ENCODE data around the gene TAS2R43.
"Not testable (repeated sequence)": the region's sequence is repeated elsewhere in the genome, so short reads cannot be mapped to it uniquely, and the experiment has no call there.

The TAS2R43 gene

GRCh38 chr12:11092128-11092527, at the start of gene TAS2R43:
Gene TAS2R43, minus strand, starts transcription at chr12:11092313. Its CDS starts 84 bp downstream, at chr12:11092229.
- TF ChIP-seq, protein P1, sequence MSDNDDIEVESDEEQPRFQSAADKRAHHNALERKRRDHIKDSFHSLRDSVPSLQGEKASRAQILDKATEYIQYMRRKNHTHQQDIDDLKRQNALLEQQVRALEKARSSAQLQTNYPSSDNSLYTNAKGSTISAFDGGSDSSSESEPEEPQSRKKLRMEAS (IDR thresholded peaks at IDR 0.05; ENCODE audit: low read depth, low read length), result no peak
- TF ChIP-seq, protein P2, sequence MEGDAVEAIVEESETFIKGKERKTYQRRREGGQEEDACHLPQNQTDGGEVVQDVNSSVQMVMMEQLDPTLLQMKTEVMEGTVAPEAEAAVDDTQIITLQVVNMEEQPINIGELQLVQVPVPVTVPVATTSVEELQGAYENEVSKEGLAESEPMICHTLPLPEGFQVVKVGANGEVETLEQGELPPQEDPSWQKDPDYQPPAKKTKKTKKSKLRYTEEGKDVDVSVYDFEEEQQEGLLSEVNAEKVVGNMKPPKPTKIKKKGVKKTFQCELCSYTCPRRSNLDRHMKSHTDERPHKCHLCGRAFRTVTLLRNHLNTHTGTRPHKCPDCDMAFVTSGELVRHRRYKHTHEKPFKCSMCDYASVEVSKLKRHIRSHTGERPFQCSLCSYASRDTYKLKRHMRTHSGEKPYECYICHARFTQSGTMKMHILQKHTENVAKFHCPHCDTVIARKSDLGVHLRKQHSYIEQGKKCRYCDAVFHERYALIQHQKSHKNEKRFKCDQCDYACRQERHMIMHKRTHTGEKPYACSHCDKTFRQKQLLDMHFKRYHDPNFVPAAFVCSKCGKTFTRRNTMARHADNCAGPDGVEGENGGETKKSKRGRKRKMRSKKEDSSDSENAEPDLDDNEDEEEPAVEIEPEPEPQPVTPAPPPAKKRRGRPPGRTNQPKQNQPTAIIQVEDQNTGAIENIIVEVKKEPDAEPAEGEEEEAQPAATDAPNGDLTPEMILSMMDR (IDR thresholded peaks at IDR 0.05; ENCODE audit: low read depth, low read length), result no peak
- TF ChIP-seq POLR2A (IDR thresholded peaks at IDR 0.05; ENCODE audit: extremely low read depth, insufficient read length) (no peak), MYC (IDR thresholded peaks at IDR 0.05; ENCODE audit: low read depth, low read length) (no peak)
- no peak for DNase-seq (ENCODE audit: low read depth)
- no peak within 1 kb of the TSS for H3K4me3 ChIP-seq (ENCODE audit: low read depth, low read length)

DNA sequence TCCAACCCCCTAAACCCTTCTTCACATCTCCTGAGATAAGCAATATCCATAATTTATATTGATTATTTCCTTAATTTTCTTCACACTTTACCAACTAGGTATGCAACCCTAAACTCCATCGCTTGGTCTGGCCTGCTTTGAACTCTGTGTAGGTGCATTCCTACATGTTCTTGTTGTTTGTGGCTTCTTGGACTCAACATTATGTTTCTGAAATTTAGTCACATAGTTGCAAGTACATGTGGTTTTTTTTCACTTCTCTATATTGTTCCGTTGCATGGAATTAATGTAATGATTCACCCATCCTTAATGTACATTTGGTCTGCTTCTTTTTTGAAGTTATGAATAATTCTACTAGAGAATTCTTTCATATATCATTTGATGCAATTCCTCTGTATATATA, 44.0 kb upstream of the TAS2R43 start:
- no peak overlapping the region for H3K4me3 ChIP-seq (ENCODE audit: low read depth, low read length)
- DNase-seq (ENCODE audit: low read depth), result no peak
- TF ChIP-seq, protein P1 (IDR thresholded peaks at IDR 0.05; ENCODE audit: low read depth, low read length), result no peak
- TF ChIP-seq POLR2A (IDR thresholded peaks at IDR 0.05; ENCODE audit: extremely low read depth, insufficient read length), result no peak
- TF ChIP-seq, protein P2 (IDR thresholded peaks at IDR 0.05; ENCODE audit: low read depth, low read length), result no peak
- no peak for TF ChIP-seq MYC (IDR thresholded peaks at IDR 0.05; ENCODE audit: low read depth, low read length)

DNA sequence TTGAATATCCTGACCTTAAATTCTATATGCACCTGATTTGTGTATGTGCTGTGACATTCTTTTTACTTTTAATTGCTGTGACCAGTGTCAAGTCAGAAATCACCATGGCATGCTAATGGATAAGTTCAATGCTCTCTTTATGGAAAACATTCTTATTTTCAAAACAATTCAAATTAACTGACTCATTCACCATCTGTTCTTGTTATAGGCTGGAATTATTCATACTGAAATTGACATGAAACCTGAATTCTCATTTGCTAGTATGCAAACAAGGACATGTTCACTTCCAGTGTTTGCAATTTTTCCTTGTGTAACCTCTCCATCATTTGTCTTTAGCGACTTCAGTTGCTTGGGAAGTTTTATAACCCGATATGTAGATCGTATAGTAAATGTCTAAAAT, 42.2 kb upstream of the TAS2R43 start, which contains the start of gene TAS2R30:
TAS2R30 (minus strand) TSS at position 340 of the 400 bp plus-strand sequence. CDS start 400 bp downstream, outside the sequence.
- TF ChIP-seq, protein P2 (IDR thresholded peaks at IDR 0.05; ENCODE audit: low read depth, low read length), result no peak
- TF ChIP-seq POLR2A (IDR thresholded peaks at IDR 0.05; ENCODE audit: extremely low read depth, insufficient read length), result no peak
- TF ChIP-seq, protein P1 (IDR thresholded peaks at IDR 0.05; ENCODE audit: low read depth, low read length), result no peak
- no peak for TF ChIP-seq MYC (IDR thresholded peaks at IDR 0.05; ENCODE audit: low read depth, low read length)
- DNase-seq (ENCODE audit: low read depth), result no peak
- no peak within 1 kb of the TSS for H3K4me3 ChIP-seq (ENCODE audit: low read depth, low read length)

GRCh38 chr12:11133816-11134215, 41.7 kb upstream of the TAS2R43 start:
- no peak overlapping the region for H3K4me3 ChIP-seq (ENCODE audit: low read depth, low read length)
- TF ChIP-seq, protein P2 (IDR thresholded peaks at IDR 0.05; ENCODE audit: low read depth, low read length), result no peak
- no peak for TF ChIP-seq MYC (IDR thresholded peaks at IDR 0.05; ENCODE audit: low read depth, low read length)
- no peak for TF ChIP-seq POLR2A (IDR thresholded peaks at IDR 0.05; ENCODE audit: extremely low read depth, insufficient read length)
- no peak for DNase-seq (ENCODE audit: low read depth)

- TF ChIP-seq, protein P1 (IDR thresholded peaks at IDR 0.05; ENCODE audit: low read depth, low read length), result no peak
- DNase-seq (ENCODE audit: low read depth), result no peak
- H3K4me3 ChIP-seq (ENCODE audit: low read depth, low read length), result no peak overlapping the region
Measured at GRCh38 chr12:11133162-11133561, 41.0 kb upstream of the TAS2R43 start.

- no peak overlapping the region for H3K4me3 ChIP-seq (ENCODE audit: low read depth, low read length)
- no peak for DNase-seq (ENCODE audit: low read depth)
- TF ChIP-seq MYC (IDR thresholded peaks at IDR 0.05; ENCODE audit: low read depth, low read length), result no peak
- TF ChIP-seq, protein P1 (IDR thresholded peaks at IDR 0.05; ENCODE audit: low read depth, low read length), result no peak
Measured at GRCh38 chr12:11130999-11131398, 38.9 kb upstream of the TAS2R43 start.

- DNase-seq (ENCODE audit: low read depth), result no peak
- TF ChIP-seq MYC (IDR thresholded peaks at IDR 0.05; ENCODE audit: low read depth, low read length) (no peak), POLR2A (IDR thresholded peaks at IDR 0.05; ENCODE audit: extremely low read depth, insufficient read length) (no peak)
- TF ChIP-seq, protein P2 (IDR thresholded peaks at IDR 0.05; ENCODE audit: low read depth, low read length), result no peak
- TF ChIP-seq, protein P1 (IDR thresholded peaks at IDR 0.05; ENCODE audit: low read depth, low read length), result no peak
- no peak overlapping the region for H3K4me3 ChIP-seq (ENCODE audit: low read depth, low read length)
Measured at GRCh38 chr12:11130382-11130781, 38.3 kb upstream of the TAS2R43 start.

DNA sequence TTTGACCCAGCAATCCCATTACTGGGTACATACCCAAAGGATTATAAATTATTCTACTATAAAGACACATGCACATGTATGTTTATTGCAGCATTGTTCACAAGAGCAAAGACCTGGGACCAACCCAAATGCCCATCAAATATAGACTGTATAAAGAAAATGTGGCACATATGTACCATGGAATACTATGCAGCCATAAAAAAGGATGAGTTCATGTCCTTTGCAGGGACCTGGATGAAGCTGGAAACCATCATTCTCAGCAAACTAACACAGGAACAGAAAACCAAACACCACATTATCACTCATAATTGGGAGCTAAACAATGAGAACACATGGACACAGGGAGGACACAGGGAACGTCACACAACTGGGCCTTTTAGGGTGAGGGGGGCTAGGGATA, 22.0 kb upstream of the TAS2R43 start:
- not testable (repeated sequence) for H3K4me3 ChIP-seq (ENCODE audit: low read depth, low read length); DNase-seq (ENCODE audit: low read depth)

DNA sequence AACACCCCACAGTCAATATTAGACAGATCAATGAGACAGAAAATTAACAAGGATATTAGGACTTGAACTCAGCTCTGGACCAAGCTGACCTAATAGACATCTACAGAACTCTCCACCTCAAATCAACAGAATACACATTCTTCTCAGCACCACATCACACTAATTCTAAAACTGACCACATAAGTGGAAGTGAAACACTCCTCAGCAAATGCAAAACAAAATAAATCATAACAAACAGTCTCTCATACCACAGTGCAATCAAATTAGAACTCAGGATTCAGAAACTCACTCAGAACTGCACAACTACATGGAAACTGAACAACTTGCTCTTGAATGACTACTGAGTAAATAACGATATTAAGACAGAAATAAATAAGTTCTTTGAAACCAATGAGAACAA, 19.1 kb upstream of the TAS2R43 start:
- not testable (repeated sequence) for DNase-seq (ENCODE audit: low read depth); H3K4me3 ChIP-seq (ENCODE audit: low read depth, low read length)
